ENCODE measurements around the gene CHEK1. TPM values are rescaled to one million over a fixed set of nuclear protein-coding genes. Genes with fewer than 3 reads are reported as not detected.

CHEK1 gene
- total and polyA plus RNA-seq, 2 of the 8 experiments (the other 6 are each of a cell fraction or from before 2014, with no cell fraction given), result 37.7 to 133 TPM

DNA sequence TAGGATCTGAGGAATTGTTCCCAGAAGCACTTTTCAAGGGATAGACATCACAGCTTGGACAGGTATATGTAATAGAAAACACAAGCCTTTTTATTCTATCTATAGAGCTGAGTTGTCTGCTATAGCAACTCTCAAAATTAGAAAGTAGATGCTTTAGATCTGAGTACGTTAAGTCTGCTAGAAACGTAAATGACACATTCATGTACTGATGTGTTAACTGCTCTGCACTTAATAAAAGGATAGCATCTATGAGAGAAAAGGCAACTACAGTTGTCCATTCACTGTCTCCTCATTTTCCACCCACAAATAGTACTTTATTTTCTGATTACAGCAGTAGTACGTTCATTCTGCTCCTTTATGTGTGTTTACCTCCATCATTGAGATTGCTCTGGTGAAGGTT is 38.3 kb upstream of the CHEK1 start:
- Histone ChIP-seq H3K4me3 (ENCODE audit: extremely low read depth in 1 of 4, insufficient read depth in 2 of 4, low read depth in 3 of 4, low read length in 4 of 4) (no peak overlapping the region), H3K23ac (ENCODE audit: insufficient read length) (no peak overlapping the region), H3K27me3 (replicated peaks in 1 of 4; ENCODE audit: control insufficient read depth in 3 of 4, extremely low read depth in 1 of 4, insufficient read depth in 3 of 4, low read length in 3 of 4) (no peaks in the 10 kb centered on the region), H3K14ac (ENCODE audit: insufficient read length) (no peak overlapping the region), H3K79me1 (ENCODE audit: low read depth, low read length) (no peaks in the 10 kb centered on the region), H3K36me3 (ENCODE audit: control insufficient read depth in 2 of 4, insufficient read depth in 4 of 4, low read length in 3 of 4) (peaks cover 9 to 27% (median 17%) of the 10 kb centered on the region in 4 experiments), H3K18ac (ENCODE audit: extremely low read depth, low read length) (no peak overlapping the region), H3K9ac (replicated peaks in 1 of 4; ENCODE audit: extremely low read depth in 1 of 4, low read depth in 3 of 4, low read length in 3 of 4) (no peak overlapping the region), H4K5ac (ENCODE audit: insufficient read length, low read depth, low read length) (no peak overlapping the region), H2BK20ac (ENCODE audit: low read length) (no peak overlapping the region), H4K20me1 (replicated peaks in 1 of 2; ENCODE audit: control insufficient read depth in 1 of 2, insufficient read depth in 2 of 2, low read length in 2 of 2) (no peaks in the 10 kb centered on the region), H3K56ac (replicated peaks; ENCODE audit: insufficient read length, low read depth, low read length) (no peak overlapping the region), H3K9me3 (ENCODE audit: insufficient read depth in 2 of 2, low read depth in 1 of 2, low read length in 1 of 2) (no peaks in the 10 kb centered on the region), H3K4ac (replicated peaks; ENCODE audit: insufficient read length, low read depth, low read length) (no peak overlapping the region), H2AFZ (ENCODE audit: low read length) (no peak overlapping the region), H2AK5ac (ENCODE audit: low read depth, low read length) (no peak overlapping the region), H3K79me2 (ENCODE audit: control insufficient read depth in 1 of 2, insufficient read depth in 2 of 2, low read length in 2 of 2) (no peaks in the 10 kb centered on the region), H2BK15ac (ENCODE audit: low read length) (no peak overlapping the region), H2BK12ac (ENCODE audit: low read depth, low read length) (no peak overlapping the region), H4K8ac (ENCODE audit: extremely low read depth, insufficient read depth, low read length) (no peak overlapping the region), H3K27ac (ENCODE audit: low read depth, low read length) (no peak overlapping the region), H3K4me1 (replicated peaks in 1 of 4; ENCODE audit: control insufficient read depth in 3 of 4, insufficient read depth in 4 of 4, low read length in 3 of 4) (peaks cover 0 to under 1% (median 0%) of the 10 kb centered on the region in 4 experiments; a peak in 1 of 7 replicates), H2BK5ac (ENCODE audit: low read depth, low read length) (no peak overlapping the region), H3K23me2 (ENCODE audit: low read depth, low read length) (no peaks in the 10 kb centered on the region; the same call in 1 of the 2 replicates), H4K91ac (replicated peaks; ENCODE audit: insufficient read length, low read length) (no peak overlapping the region), H2BK120ac (replicated peaks; ENCODE audit: low read depth, low read length) (no peak overlapping the region), H3K4me2 (ENCODE audit: insufficient read depth in 1 of 2, low read depth in 2 of 2, low read length in 2 of 2) (no peak overlapping the region)
- TF ChIP-seq SP4 (IDR thresholded peaks at IDR 0.05; ENCODE audit: low read length), result no peak
- no peak for TF ChIP-seq FOSL1 (IDR thresholded peaks at IDR 0.05; ENCODE audit: insufficient read depth, low read depth, low read length)
- FAIRE-seq (no peak), DNase-seq (ENCODE audit: low read depth in 1 of 2, low spot score in 2 of 2) (no peak)
- ChIA-PET POLR2A (ENCODE audit: partially characterized antibody) (interaction anchor here (0.6 kb wide), 1 partner anchor 91 kb away, joined by 3 read pairs; the partner anchor contains the start of gene FEZ1), CTCF (ENCODE audit: partially characterized antibody) (interaction anchor here (0.6 to 1.2 kb wide), 3 partner anchors 10 to 225 kb away, joined by 3 read pairs; no protein-coding TSS in a partner anchor)
- WGBS, 2 experiments (ENCODE audit: extremely low coverage in 1 of 2, insufficient coverage in 1 of 2, insufficient read length in 1 of 2, insufficient replicate concordance in 2 of 2, low coverage in 1 of 2, low lambda C conversion rate in 2 of 2, missing lambda C conversion rate in 1 of 2), result 90% methylated on average over 3 of the region's 3 CpGs; no CpG with 5 or more reads in 1 of the 2 experiments
